ENCODE results near the gene KIF18A. TPM values are rescaled to one million over a fixed set of nuclear protein-coding genes. Genes with fewer than 3 reads are reported as not detected.

Gene KIF18A
- total and polyA plus RNA-seq, 9 of the 15 experiments (the other 6 are each of a cell fraction or from before 2014, with no cell fraction given), result 15.1 to 36.1 (median 24.3) TPM

- TF ChIP-seq, protein P1, sequence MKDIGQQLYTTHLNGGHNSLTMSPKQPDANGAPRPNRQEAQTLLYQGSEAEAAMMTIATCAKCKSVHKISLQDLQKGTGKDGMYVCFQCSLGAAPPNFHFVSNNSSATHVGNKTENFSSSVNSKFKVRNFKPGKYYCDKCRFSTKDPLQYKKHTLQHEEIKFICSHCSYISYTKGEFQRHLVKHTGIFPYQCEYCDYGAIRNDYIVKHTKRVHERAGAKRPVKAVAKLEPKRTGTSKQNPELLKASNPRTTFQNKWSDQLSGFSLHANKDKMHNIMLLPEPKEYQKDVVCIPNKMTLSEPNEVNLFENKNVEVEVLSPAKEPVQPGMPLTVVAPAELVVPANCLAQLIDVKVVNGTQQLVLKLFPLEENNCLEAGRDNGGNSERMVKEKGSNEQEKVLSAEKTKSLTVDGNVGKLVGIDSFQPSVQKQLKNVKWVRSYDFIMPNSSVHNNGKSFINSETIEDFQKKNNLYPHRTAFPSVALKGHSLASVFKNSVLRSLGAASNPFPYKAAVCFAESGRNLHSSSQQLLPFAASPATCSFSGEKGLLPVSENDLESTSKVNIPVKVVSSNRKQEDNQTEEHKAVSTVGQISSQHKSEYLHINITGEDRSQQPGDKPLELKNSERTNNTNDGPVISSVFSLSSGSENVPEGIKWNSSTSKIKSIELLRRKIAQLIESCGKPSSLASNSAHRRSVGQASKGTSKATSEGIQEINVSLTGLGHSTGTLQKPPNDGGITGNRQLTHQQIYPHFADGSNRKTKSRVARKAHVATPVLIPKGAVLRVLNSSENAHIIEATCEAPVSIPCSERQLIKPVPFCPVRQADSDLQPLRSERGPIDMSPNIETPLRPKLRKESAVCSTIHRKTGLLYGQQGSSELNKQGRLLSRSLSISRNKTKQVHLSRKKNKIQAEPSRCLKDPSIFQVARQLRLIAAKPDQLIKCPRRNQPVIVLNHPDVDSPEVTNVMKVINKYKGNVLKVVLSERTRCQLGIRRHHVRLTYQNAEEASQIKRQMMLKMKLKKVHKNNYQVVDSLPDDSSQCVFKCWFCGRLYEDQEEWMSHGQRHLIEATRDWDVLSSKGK (CRISPR knock-in tag; IDR thresholded peaks at IDR 0.05), result no peak
- TF ChIP-seq ZNF431 (CRISPR knock-in tag; IDR thresholded peaks at IDR 0.05) (no peak), GABPA (tag; conservative IDR thresholded peaks at IDR 0.05; ENCODE audit: low read depth) (peak; percentile 88), PYGO2 (tag; IDR thresholded peaks at IDR 0.05) (no peak), KDM4B (IDR thresholded peaks at IDR 0.05; ENCODE audit: borderline replicate concordance in 2 of 2, low read depth in 1 of 2) (no peak), ZNF76 (CRISPR knock-in tag; IDR thresholded peaks at IDR 0.05; ENCODE audit: borderline replicate concordance) (no peak), COPS2 (conservative IDR thresholded peaks at IDR 0.05) (no peak), SMAD4 (CRISPR knock-in tag; conservative IDR thresholded peaks at IDR 0.05) (no peak), MED1 (CRISPR knock-in tag; IDR thresholded peaks at IDR 0.05; ENCODE audit: borderline replicate concordance) (no peak), SUPT5H (IDR thresholded peaks at IDR 0.05) (peak; percentile 91), BMI1 (IDR thresholded peaks at IDR 0.05; ENCODE audit: low read length) (peak; percentile 89), GABPB2 (CRISPR knock-in tag; conservative IDR thresholded peaks at IDR 0.05) (no peak), SIN3B (IDR thresholded peaks at IDR 0.05; ENCODE audit: low read depth) (no peak), MAX (CRISPR knock-in tag; IDR thresholded peaks at IDR 0.05) (peak; percentile 29; the same call in 1 of the 2 replicates), MBD2 (IDR thresholded peaks at IDR 0.05; ENCODE audit: borderline replicate concordance, low read depth) (peak; percentile 66; the same call in 1 of the 2 replicates), ZNF644 (tag; IDR thresholded peaks at IDR 0.05; ENCODE audit: low read depth) (no peak), MCM7 (IDR thresholded peaks at IDR 0.05) (no peak), CCNT2 (IDR thresholded peaks at IDR 0.05; ENCODE audit: borderline replicate concordance, extremely low read depth, insufficient read length, low read depth, low read length) (peak; percentile 66), ZC3H8 (IDR thresholded peaks at IDR 0.05) (no peak), NFE2 (IDR thresholded peaks at IDR 0.05; ENCODE audit: low read depth) (no peak), RBFOX2 (IDR thresholded peaks at IDR 0.05; ENCODE audit: low read depth, low read length) (peak; percentile 91), HNRNPH1 (optimal IDR thresholded peaks at IDR 0.05; ENCODE audit: low read depth, low read length) (no peak), ZNF830 (CRISPR knock-in tag; IDR thresholded peaks at IDR 0.05) (no peak), RFX1 (IDR thresholded peaks at IDR 0.05) (peak; percentile 97), ZNF75A (CRISPR knock-in tag; IDR thresholded peaks at IDR 0.05) (no peak)
- TF ChIP-seq, protein P2, sequence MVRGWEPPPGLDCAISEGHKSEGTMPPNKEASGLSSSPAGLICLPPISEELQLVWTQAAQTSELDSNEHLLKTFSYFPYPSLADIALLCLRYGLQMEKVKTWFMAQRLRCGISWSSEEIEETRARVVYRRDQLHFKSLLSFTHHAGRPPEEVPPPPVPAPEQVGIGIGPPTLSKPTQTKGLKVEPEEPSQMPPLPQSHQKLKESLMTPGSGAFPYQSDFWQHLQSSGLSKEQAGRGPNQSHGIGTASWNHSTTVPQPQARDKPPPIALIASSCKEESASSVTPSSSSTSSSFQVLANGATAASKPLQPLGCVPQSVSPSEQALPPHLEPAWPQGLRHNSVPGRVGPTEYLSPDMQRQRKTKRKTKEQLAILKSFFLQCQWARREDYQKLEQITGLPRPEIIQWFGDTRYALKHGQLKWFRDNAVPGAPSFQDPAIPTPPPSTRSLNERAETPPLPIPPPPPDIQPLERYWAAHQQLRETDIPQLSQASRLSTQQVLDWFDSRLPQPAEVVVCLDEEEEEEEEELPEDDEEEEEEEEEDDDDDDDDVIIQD (CRISPR knock-in tag; IDR thresholded peaks at IDR 0.05), result no peak
Measured at GRCh38 chr11:28107750-28108618, at the start of gene KIF18A, which contains the start of gene METTL15 (continued).

All from K562 (cell line).